Muscle layer of colon (tissue), 2 donors: Measurements from ENCODE around the gene PRPF40A.
A peak's percentile ranks its signal among the peaks of the same experiment; 100 is the strongest.

Experiments used
- H3K27ac ChIP-seq: one replicate; pipeline ENCODE4 v1.7.0; 2013; ENCODE audit warnings: low read depth, mild to moderate bottlenecking, low read length, moderate library complexity
- H3K27me3 ChIP-seq, 2 donors: one replicate each; pipeline ENCODE4 v1.7.0; 2013; ENCODE audit warnings: low read length in 2 of 2, mild to moderate bottlenecking in 2 of 2; ENCODE audit not compliant: insufficient read depth in 2 of 2, control insufficient read depth in 1 of 2
- H3K36me3 ChIP-seq: one replicate; pipeline ENCODE4 v1.7.0; 2013; ENCODE audit warnings: mild to moderate bottlenecking, low read length; ENCODE audit not compliant: insufficient read depth
- H3K4me1 ChIP-seq: one replicate; pipeline ENCODE4 v1.7.0; 2013; ENCODE audit warnings: mild to moderate bottlenecking, low read length; ENCODE audit not compliant: insufficient read depth
- H3K4me3 ChIP-seq, 2 donors: one replicate each; pipeline ENCODE4 v1.7.0; 2013; ENCODE audit warnings: low read length in 2 of 2, low read depth in 1 of 2, mild to moderate bottlenecking in 1 of 2, moderate library complexity in 1 of 2
- H3K9ac ChIP-seq: one replicate; pipeline ENCODE4 v1.7.0; 2013; ENCODE audit warnings: low read length
- H3K9me3 ChIP-seq: one replicate; pipeline ENCODE4 v1.7.0; 2013; ENCODE audit warnings: mild to moderate bottlenecking, low read length
- donor health status: abdominal sarcoma.
- donor health status: Adenocarcinoma of cecum.

PRPF40A gene

GRCh38 chr2:152627351-152627957 is 89.8 kb downstream of the PRPF40A start:
- H3K27me3 ChIP-seq, result no peaks in the 10 kb centered on the region
- H3K9ac ChIP-seq, result no peak overlapping the region
- H3K9me3 ChIP-seq, result no peaks in the 10 kb centered on the region
- no peak overlapping the region for H3K4me3 ChIP-seq
- H3K36me3 ChIP-seq, result peaks cover 25% of the 10 kb centered on the region
- H3K27ac ChIP-seq, result no peak overlapping the region
- no peaks in the 10 kb centered on the region for H3K4me1 ChIP-seq

- H3K4me1 ChIP-seq, result no peaks in the 10 kb centered on the region
- no peak overlapping the region for H3K27ac ChIP-seq
- peaks cover 19% of the 10 kb centered on the region for H3K36me3 ChIP-seq
- no peaks in the 10 kb centered on the region for H3K27me3 ChIP-seq
- no peak overlapping the region for H3K4me3 ChIP-seq
- H3K9me3 ChIP-seq, result no peaks in the 10 kb centered on the region
- no peak overlapping the region for H3K9ac ChIP-seq
These were observed 90.3 kb downstream of the PRPF40A start for GRCh38 chr2:152626911-152627339.

- Histone ChIP-seq H3K9me3 (no peaks in the 10 kb centered on the region), H3K9ac (no peak overlapping the region), H3K4me1 (peaks cover 11% of the 10 kb centered on the region), H3K36me3 (peaks cover 14% of the 10 kb centered on the region), H3K4me3 (no peak overlapping the region), H3K27ac (no peak overlapping the region), H3K27me3 (no peaks in the 10 kb centered on the region)
These were observed 92.5 kb downstream of the PRPF40A start for GRCh38 chr2:152624805-152625204.

GRCh38 chr2:152623775-152624174 is 93.5 kb downstream of the PRPF40A start:
- Histone ChIP-seq H3K4me3 (no peak overlapping the region), H3K4me1 (peaks cover 14% of the 10 kb centered on the region), H3K9me3 (no peaks in the 10 kb centered on the region), H3K27me3 (no peaks in the 10 kb centered on the region), H3K27ac (no peak overlapping the region), H3K36me3 (peaks cover 14% of the 10 kb centered on the region), H3K9ac (no peak overlapping the region)

GRCh38 chr2:152623076-152623740 is 94.1 kb downstream of the PRPF40A start:
- Histone ChIP-seq H3K27me3 (no peaks in the 10 kb centered on the region), H3K9ac (no peak overlapping the region), H3K27ac (no peak overlapping the region)

GRCh38 chr2:152622219-152622618 is 95.0 kb downstream of the PRPF40A start:
- no peaks in the 10 kb centered on the region for H3K9me3 ChIP-seq
- peaks cover 14% of the 10 kb centered on the region for H3K4me1 ChIP-seq
- H3K27me3 ChIP-seq, result no peaks in the 10 kb centered on the region
- H3K27ac ChIP-seq, result no peak overlapping the region
- H3K36me3 ChIP-seq, result peaks cover 6% of the 10 kb centered on the region
- H3K4me3 ChIP-seq, result no peak overlapping the region
- no peak overlapping the region for H3K9ac ChIP-seq

More at GRCh38 chr2:152623076-152623740, 94.1 kb downstream of the PRPF40A start:
- Histone ChIP-seq H3K4me3 (no peak overlapping the region), H3K4me1 (peaks cover 14% of the 10 kb centered on the region), H3K9me3 (no peaks in the 10 kb centered on the region), H3K36me3 (peaks cover 9% of the 10 kb centered on the region)

GRCh38 chr2:152620985-152621384 is 96.3 kb downstream of the PRPF40A start:
- no peaks in the 10 kb centered on the region for H3K9me3 ChIP-seq
- peaks cover 14% of the 10 kb centered on the region for H3K4me1 ChIP-seq
- no peak overlapping the region for H3K9ac ChIP-seq
- peaks cover 6% of the 10 kb centered on the region for H3K36me3 ChIP-seq
- no peak overlapping the region for H3K4me3 ChIP-seq
- peak overlapping the region; percentile 83 for H3K27ac ChIP-seq
- no peaks in the 10 kb centered on the region for H3K27me3 ChIP-seq

- Histone ChIP-seq H3K4me1 (peaks cover 14% of the 10 kb centered on the region), H3K36me3 (peaks cover 13% of the 10 kb centered on the region), H3K9me3 (no peaks in the 10 kb centered on the region), H3K9ac (no peak overlapping the region), H3K4me3 (no peak overlapping the region), H3K27ac (peak overlapping the region; percentile 83), H3K27me3 (no peaks in the 10 kb centered on the region)
These were observed 97.1 kb downstream of the PRPF40A start for GRCh38 chr2:152620208-152620607.

- no peaks in the 10 kb centered on the region for H3K9me3 ChIP-seq
- no peak overlapping the region for H3K9ac ChIP-seq
- H3K27me3 ChIP-seq, result no peaks in the 10 kb centered on the region
- H3K4me1 ChIP-seq, result peaks cover 17% of the 10 kb centered on the region
- no peak overlapping the region for H3K27ac ChIP-seq
- no peak overlapping the region for H3K4me3 ChIP-seq
- H3K36me3 ChIP-seq, result peaks cover 18% of the 10 kb centered on the region
These were observed 99.1 kb downstream of the PRPF40A start for GRCh38 chr2:152618193-152618564.

- Histone ChIP-seq H3K4me1 (peaks cover 17% of the 10 kb centered on the region), H3K4me3 (no peak overlapping the region), H3K27ac (no peak overlapping the region), H3K9me3 (no peaks in the 10 kb centered on the region), H3K27me3 (no peaks in the 10 kb centered on the region), H3K36me3 (peaks cover 18% of the 10 kb centered on the region), H3K9ac (no peak overlapping the region)
These were observed 99.6 kb downstream of the PRPF40A start for GRCh38 chr2:152617456-152618192.

GRCh38 chr2:152615177-152615576 is 102.1 kb downstream of the PRPF40A start:
- H3K27ac ChIP-seq, result no peak overlapping the region
- H3K36me3 ChIP-seq, result peaks cover 12% of the 10 kb centered on the region

More at GRCh38 chr2:152615177-152615576, 102.1 kb downstream of the PRPF40A start:
- Histone ChIP-seq H3K4me1 (peaks cover 18% of the 10 kb centered on the region), H3K9me3 (no peaks in the 10 kb centered on the region), H3K27me3 (no peaks in the 10 kb centered on the region), H3K4me3 (no peak overlapping the region), H3K9ac (no peak overlapping the region)
